DOHH2 (cell line): Measurements from ENCODE around the gene OR4D9.

ENCODE experiments used
- H3F3A ChIP-seq: fragments of 200-600 bp; sonication (generic), shearing (Covaris generic); 2 replicates; pipeline ENCODE4 v1.6.0; 2016; ENCODE audit warnings: antibody characterized with exemption, mild to moderate bottlenecking; ENCODE audit not compliant: control insufficient read depth, insufficient read depth
- H3K27ac ChIP-seq: fragments of 200-600 bp; sonication (generic); 2 replicates; pipeline ENCODE4 v1.5.1; 2014; ENCODE audit warnings: low read depth, mild to moderate bottlenecking, low read length, moderate library complexity
- H3K27me3 ChIP-seq: fragments of 200-600 bp; sonication (generic); 2 replicates; pipeline ENCODE4 v1.6.1; 2014; ENCODE audit warnings: mild to moderate bottlenecking, low read length, mixed read lengths; ENCODE audit not compliant: control insufficient read depth
- H3K36me3 ChIP-seq: fragments of 200-600 bp; sonication (generic); 2 replicates; pipeline ENCODE4 v1.6.1; 2014; ENCODE audit warnings: mild to moderate bottlenecking, low read length, moderate library complexity, mixed read lengths; ENCODE audit not compliant: control insufficient read depth
- H3K4me1 ChIP-seq: fragments of 200-600 bp; sonication (generic); 2 replicates; pipeline ENCODE4 v1.6.1; 2014; ENCODE audit warnings: mild to moderate bottlenecking, low read length, mixed read lengths; ENCODE audit not compliant: control insufficient read depth
- H3K4me2 ChIP-seq: fragments of 200-600 bp; sonication (generic); 2 replicates; pipeline ENCODE4 v1.6.0; 2014; ENCODE audit warnings: mild to moderate bottlenecking, low read length, moderate library complexity
- H3K4me3 ChIP-seq: fragments of 200-600 bp; sonication (generic); 2 replicates; pipeline ENCODE4 v1.5.1; 2014; ENCODE audit warnings: mild to moderate bottlenecking, low read length, mixed read lengths
- H3K79me2 ChIP-seq: fragments of 200-600 bp; sonication (generic); 2 replicates; pipeline ENCODE4 v1.6.1; 2014; ENCODE audit warnings: mild to moderate bottlenecking, low read length, mixed read lengths; ENCODE audit not compliant: control insufficient read depth
- H3K9me2 ChIP-seq: fragments of 200-600 bp; sonication (generic); replicated peaks from 2 replicates; pipeline ENCODE4 v1.6.1; 2014; ENCODE audit warnings: mild to moderate bottlenecking, low read length, mixed read lengths; ENCODE audit not compliant: control insufficient read depth
- H3K9me3 ChIP-seq: fragments of 200-600 bp; sonication (generic); 2 replicates; pipeline ENCODE4 v1.6.1; 2014; ENCODE audit warnings: antibody characterized with exemption, low read length, mixed read lengths; ENCODE audit not compliant: control insufficient read depth, insufficient read depth
- H4K20me1 ChIP-seq: fragments of 200-600 bp; sonication (generic); 2 replicates; pipeline ENCODE4 v1.6.0; 2014; ENCODE audit warnings: low read depth, mild to moderate bottlenecking, antibody characterized with exemption, low read length, moderate library complexity; ENCODE audit not compliant: control insufficient read depth, insufficient read depth
- EZH2phosphoT487 ChIP-seq: fragments of 200-600 bp; sonication (generic); IDR thresholded peaks from 2 replicates; pipeline ENCODE4 v1.6.1; 2017; ENCODE audit warnings: borderline replicate concordance, mild to moderate bottlenecking, antibody characterized with exemption, low read length, moderate library complexity, mixed read lengths
- TF ChIP-seq, protein P1 (sequence below): fragments of 200-600 bp; sonication (generic); IDR thresholded peaks from one replicate; pipeline ENCODE4 v1.5.1; 2014; ENCODE audit warnings: antibody characterized with exemption, mild to moderate bottlenecking, low read depth, low read length; ENCODE audit not compliant: poor library complexity, severe bottlenecking

Gene OR4D9

DNA sequence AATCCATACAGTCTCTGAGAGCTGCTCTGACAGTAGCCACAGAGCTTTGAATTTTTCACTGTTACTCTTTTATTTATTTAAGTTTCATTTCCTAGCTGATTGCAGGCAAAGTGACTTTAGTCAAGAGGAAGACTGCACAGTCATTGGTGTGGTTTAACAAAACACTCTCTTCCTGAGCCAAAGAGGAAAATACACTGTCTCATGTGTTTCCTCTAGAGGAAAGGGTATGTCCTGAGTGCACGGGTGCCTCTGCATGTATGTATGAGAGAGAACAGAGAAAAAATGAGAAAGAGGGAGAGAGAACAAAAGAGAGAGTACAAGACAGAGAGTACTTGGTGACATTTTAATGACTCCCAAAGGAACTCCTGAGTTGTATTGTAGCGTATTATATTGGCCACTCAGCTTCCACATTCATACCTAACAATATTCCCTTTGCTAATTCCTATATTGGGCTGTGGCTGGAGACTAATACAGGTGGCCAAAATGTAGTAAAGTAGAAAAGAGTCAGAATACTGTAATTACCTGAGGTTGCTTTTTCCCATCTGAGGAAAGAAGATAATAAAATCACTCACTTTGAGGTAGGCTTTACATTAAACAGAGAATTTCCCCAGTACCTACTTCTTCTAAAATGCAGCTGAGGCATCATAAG lies at the start of gene OR4D9:
TSS of gene OR4D9 (plus strand) at position 599 of the 649 bp plus-strand sequence. CDS start 3,374 bp downstream, outside the sequence.
- H3K4me1 ChIP-seq, result peaks cover 3% of the 10 kb centered on the region; the same call in 1 of the 2 replicates
- H3K27me3 ChIP-seq, result peaks cover 4% of the 10 kb centered on the region
- H3K4me3 ChIP-seq, result no peak within 1 kb of the TSS
- no peaks in the 10 kb centered on the region for H4K20me1 ChIP-seq
- H3K36me3 ChIP-seq, result no peaks in the 10 kb centered on the region
- no peaks in the 10 kb centered on the region for H3F3A ChIP-seq
- no peaks in the 10 kb centered on the region for H3K9me3 ChIP-seq
- H3K9me2 ChIP-seq, result no peaks in the 10 kb centered on the region
- no peak within 1 kb of the TSS for H3K27ac ChIP-seq
- H3K79me2 ChIP-seq, result no peaks in the 10 kb centered on the region
- no peak within 1 kb of the TSS for H3K4me2 ChIP-seq
- no peak for TF ChIP-seq EZH2phosphoT487
- TF ChIP-seq, protein P1, sequence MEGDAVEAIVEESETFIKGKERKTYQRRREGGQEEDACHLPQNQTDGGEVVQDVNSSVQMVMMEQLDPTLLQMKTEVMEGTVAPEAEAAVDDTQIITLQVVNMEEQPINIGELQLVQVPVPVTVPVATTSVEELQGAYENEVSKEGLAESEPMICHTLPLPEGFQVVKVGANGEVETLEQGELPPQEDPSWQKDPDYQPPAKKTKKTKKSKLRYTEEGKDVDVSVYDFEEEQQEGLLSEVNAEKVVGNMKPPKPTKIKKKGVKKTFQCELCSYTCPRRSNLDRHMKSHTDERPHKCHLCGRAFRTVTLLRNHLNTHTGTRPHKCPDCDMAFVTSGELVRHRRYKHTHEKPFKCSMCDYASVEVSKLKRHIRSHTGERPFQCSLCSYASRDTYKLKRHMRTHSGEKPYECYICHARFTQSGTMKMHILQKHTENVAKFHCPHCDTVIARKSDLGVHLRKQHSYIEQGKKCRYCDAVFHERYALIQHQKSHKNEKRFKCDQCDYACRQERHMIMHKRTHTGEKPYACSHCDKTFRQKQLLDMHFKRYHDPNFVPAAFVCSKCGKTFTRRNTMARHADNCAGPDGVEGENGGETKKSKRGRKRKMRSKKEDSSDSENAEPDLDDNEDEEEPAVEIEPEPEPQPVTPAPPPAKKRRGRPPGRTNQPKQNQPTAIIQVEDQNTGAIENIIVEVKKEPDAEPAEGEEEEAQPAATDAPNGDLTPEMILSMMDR, result no peak

DNA sequence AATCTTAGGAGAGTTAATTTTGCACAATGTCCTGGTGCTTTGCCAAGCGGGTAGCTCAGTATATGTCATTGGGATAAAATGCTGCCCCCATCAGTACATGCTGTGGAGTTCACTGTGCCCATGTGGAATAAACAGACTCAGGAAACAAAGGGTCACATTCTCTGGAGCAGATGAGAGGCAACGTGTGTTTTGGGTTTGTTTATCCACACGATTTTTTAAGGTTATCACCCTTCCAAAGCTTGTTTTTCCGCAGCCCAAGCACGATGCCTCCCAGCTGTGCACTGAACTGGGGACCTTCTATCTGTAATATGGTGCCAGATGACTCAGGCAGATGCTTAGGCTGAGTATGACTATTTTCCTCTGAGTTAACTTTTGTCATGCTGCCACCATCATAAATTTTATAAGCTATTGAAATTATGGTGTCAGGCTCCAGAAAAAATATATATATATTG lies 48.1 kb upstream of the OR4D9 start:
- no peak overlapping the region for H3K4me2 ChIP-seq
- no peak overlapping the region for H3K4me3 ChIP-seq
- H4K20me1 ChIP-seq, result no peaks in the 10 kb centered on the region
- TF ChIP-seq, protein P1, result no peak
- TF ChIP-seq EZH2phosphoT487, result no peak
- no peak overlapping the region for H3K27ac ChIP-seq
- no peaks in the 10 kb centered on the region for H3K4me1 ChIP-seq
- no peaks in the 10 kb centered on the region for H3K79me2 ChIP-seq
- H3K27me3 ChIP-seq, result no peaks in the 10 kb centered on the region
- no peaks in the 10 kb centered on the region for H3K36me3 ChIP-seq
- no peaks in the 10 kb centered on the region for H3K9me2 ChIP-seq
- no peaks in the 10 kb centered on the region for H3F3A ChIP-seq
- no peaks in the 10 kb centered on the region for H3K9me3 ChIP-seq

GRCh38 chr11:59473015-59473414 lies 38.3 kb upstream of the OR4D9 start, which contains the start of gene OR4D10:
OR4D10 (plus strand) TSS chr11:59473315; CDS start chr11:59477430, 4,115 bp downstream.
- Histone ChIP-seq H3K79me2 (no peaks in the 10 kb centered on the region), H3K4me3 (no peak within 1 kb of the TSS), H3F3A (no peaks in the 10 kb centered on the region), H3K27me3 (peaks cover 8% of the 10 kb centered on the region; the same call in 1 of the 2 replicates), H3K9me3 (no peaks in the 10 kb centered on the region), H3K36me3 (no peaks in the 10 kb centered on the region), H3K4me2 (no peak within 1 kb of the TSS), H4K20me1 (no peaks in the 10 kb centered on the region), H3K27ac (no peak within 1 kb of the TSS), H3K4me1 (no peaks in the 10 kb centered on the region), H3K9me2 (no peaks in the 10 kb centered on the region)
- TF ChIP-seq, protein P1, result no peak
- TF ChIP-seq EZH2phosphoT487, result no peak
